Loucy (cell line): ENCODE measurements around the gene ARHGAP20.

Experiments used
- CTCF ChIP-seq: fragments of 200-600 bp; sonication (generic); conservative IDR thresholded peaks from 2 replicates; pipeline ENCODE4 v1.5.1; 2014; ENCODE audit warnings: mild to moderate bottlenecking, antibody characterized with exemption, low read length
- EZH2phosphoT487 ChIP-seq: fragments of 200-600 bp; IDR thresholded peaks from 2 replicates; pipeline ENCODE4 v1.6.1; 2018; ENCODE audit warnings: antibody characterized with exemption, mild to moderate bottlenecking, moderate library complexity, borderline replicate concordance

DNA sequence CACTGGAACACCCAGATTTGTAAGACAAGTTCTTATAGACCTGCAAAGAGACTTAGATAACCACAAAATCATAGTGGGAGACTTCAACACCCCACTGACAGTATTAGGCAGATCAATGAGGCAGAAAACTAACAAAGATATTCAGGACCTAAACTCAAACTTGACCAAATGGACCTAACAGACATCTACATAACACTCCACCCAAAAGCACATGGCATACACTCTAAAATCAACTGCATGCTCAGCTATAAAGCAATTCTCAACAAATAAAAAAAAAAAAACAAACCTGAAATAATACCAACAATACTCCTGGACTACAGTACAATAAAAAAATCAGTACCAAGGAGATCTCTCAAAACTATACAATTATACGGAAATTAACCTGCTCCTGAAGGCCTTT lies 167.5 kb downstream of the ARHGAP20 start:
- TF ChIP-seq CTCF, result no peak
- no peak for TF ChIP-seq EZH2phosphoT487
